ENCODE measurements around the gene MAP3K20.

DNA sequence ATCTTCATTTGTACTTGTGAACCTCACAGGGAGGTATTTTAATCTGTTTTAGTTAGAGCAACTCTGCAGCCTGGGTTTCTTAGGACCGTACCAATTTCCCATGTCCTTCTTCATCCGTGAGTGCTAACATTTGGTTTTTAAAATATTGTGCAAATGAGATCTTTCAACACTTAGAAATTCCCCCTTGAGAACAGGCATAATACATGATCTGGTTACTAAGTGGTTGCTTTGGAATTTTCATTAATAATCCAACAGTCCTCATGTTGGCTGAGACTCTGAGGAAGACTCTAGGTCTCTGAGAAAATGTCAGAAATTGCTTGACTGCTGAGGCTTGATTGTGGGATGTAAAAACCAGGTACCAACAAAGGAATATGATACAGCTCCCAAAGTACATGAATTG is 153.4 kb downstream of the MAP3K20 start:
- TF ChIP-seq BCL11A (IDR thresholded peaks at IDR 0.05; ENCODE audit: low read depth, low read length) (no peak), SMC3 (IDR thresholded peaks at IDR 0.05; ENCODE audit: borderline replicate concordance, low read length) (no peak), POLR2A (IDR thresholded peaks at IDR 0.05; ENCODE audit: low read depth, low read length) (no peak), HDAC6 (IDR thresholded peaks at IDR 0.05; ENCODE audit: unreplicated experiment) (no peak), RAD51 (IDR thresholded peaks at IDR 0.05) (no peak), HCFC1 (IDR thresholded peaks at IDR 0.05; ENCODE audit: low read length) (no peak), POLR2AphosphoS5 (IDR thresholded peaks at IDR 0.05; ENCODE audit: low read length) (no peak)
- TF ChIP-seq, protein P1, sequence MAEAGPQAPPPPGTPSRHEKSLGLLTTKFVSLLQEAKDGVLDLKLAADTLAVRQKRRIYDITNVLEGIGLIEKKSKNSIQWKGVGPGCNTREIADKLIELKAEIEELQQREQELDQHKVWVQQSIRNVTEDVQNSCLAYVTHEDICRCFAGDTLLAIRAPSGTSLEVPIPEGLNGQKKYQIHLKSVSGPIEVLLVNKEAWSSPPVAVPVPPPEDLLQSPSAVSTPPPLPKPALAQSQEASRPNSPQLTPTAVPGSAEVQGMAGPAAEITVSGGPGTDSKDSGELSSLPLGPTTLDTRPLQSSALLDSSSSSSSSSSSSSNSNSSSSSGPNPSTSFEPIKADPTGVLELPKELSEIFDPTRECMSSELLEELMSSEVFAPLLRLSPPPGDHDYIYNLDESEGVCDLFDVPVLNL (IDR thresholded peaks at IDR 0.05; ENCODE audit: low read depth, low read length): no peak
- TF ChIP-seq, protein P2, sequence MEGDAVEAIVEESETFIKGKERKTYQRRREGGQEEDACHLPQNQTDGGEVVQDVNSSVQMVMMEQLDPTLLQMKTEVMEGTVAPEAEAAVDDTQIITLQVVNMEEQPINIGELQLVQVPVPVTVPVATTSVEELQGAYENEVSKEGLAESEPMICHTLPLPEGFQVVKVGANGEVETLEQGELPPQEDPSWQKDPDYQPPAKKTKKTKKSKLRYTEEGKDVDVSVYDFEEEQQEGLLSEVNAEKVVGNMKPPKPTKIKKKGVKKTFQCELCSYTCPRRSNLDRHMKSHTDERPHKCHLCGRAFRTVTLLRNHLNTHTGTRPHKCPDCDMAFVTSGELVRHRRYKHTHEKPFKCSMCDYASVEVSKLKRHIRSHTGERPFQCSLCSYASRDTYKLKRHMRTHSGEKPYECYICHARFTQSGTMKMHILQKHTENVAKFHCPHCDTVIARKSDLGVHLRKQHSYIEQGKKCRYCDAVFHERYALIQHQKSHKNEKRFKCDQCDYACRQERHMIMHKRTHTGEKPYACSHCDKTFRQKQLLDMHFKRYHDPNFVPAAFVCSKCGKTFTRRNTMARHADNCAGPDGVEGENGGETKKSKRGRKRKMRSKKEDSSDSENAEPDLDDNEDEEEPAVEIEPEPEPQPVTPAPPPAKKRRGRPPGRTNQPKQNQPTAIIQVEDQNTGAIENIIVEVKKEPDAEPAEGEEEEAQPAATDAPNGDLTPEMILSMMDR (IDR thresholded peaks at IDR 0.05 in 2 of 3, conservative IDR thresholded peaks at IDR 0.05 in 1 of 3; ENCODE audit: control insufficient read depth in 2 of 3, extremely low read depth in 1 of 3, insufficient read depth in 1 of 3, low read depth in 3 of 3, low read length in 3 of 3): no peak
